IMR-90 (cell line): ENCODE data around the gene ERVMER34-1. TPM values are rescaled to one million over a fixed set of nuclear protein-coding genes. Genes with fewer than 3 reads are reported as not detected.

Experiments used
- ATAC-seq: fragments of 200-7000 bp; cut with Tn5 transposase; 2 replicates; pipeline ENCODE4 v1.9.1; 2020; ENCODE audit warnings: low read depth, mild to moderate bottlenecking, moderate library complexity
- BruUV-seq: library from RNA; stranded (reverse); fragments of 400-500 nt; replicated peaks from 2 replicates; lab custom pipeline; 2021; lab: Mats Ljungman, UMichigan
- CTCF ChIA-PET: fragments of 300-600 bp; formaldehyde crosslinking; extraction: SDS; loops from one replicate; lab custom pipeline; 2021; ENCODE audit warnings: antibody characterized with exemption; lab: Yijun Ruan, JAX
- POLR2A ChIA-PET: fragments of 300-600 bp; sonication (Branson Sonifier 250); formaldehyde crosslinking; loops from one replicate; lab custom pipeline; 2022; ENCODE audit warnings: antibody characterized with exemption; ENCODE audit not compliant: unreplicated experiment; lab: Charles Lee
- DNase-seq: peaks from one replicate; pipeline ENCODE4 v3.0.0; 2013
- H2AFZ ChIP-seq: replicated peaks from 2 replicates; pipeline ENCODE3; 2013; ENCODE audit warnings: low read length, mild to moderate bottlenecking; ENCODE audit not compliant: poor library complexity
- H2AK5ac ChIP-seq: 2 replicates; pipeline ENCODE4 v1.6.1; 2013; ENCODE audit warnings: low read depth, low read length, inconsistent platforms
- H2AK9ac ChIP-seq: replicated peaks from 2 replicates; pipeline ENCODE3; 2013; ENCODE audit warnings: mild to moderate bottlenecking, low read depth, low read length, moderate library complexity; ENCODE audit not compliant: poor library complexity
- H2BK120ac ChIP-seq: 2 replicates; pipeline ENCODE4 v1.6.1; 2013; ENCODE audit warnings: low read depth, low read length, inconsistent platforms
- H2BK15ac ChIP-seq: 3 replicates; pipeline ENCODE4 v1.6.1; 2013; ENCODE audit warnings: low read depth, low read length, inconsistent platforms
- H2BK20ac ChIP-seq: 2 replicates; pipeline ENCODE4 v1.6.1; 2013; ENCODE audit warnings: low read depth, mild to moderate bottlenecking, inconsistent platforms, low read length, moderate library complexity
- H2BK5ac ChIP-seq: 2 replicates; pipeline ENCODE4 v1.6.1; 2013; ENCODE audit warnings: mild to moderate bottlenecking, low read depth, low read length, inconsistent platforms; ENCODE audit not compliant: poor library complexity, severe bottlenecking
- H3K14ac ChIP-seq: replicated peaks from 2 replicates; pipeline ENCODE4 v1.6.1; 2013; ENCODE audit warnings: low read depth, low read length, inconsistent platforms
- H3K18ac ChIP-seq: 2 replicates; pipeline ENCODE4 v1.6.1; 2013; ENCODE audit warnings: low read depth, low read length, control low read depth
- H3K23ac ChIP-seq: 2 replicates; pipeline ENCODE4 v1.6.1; 2013; ENCODE audit warnings: low read depth, low read length, inconsistent platforms
- H3K27ac ChIP-seq: 2 replicates; pipeline ENCODE4 v1.5.1; 2013; ENCODE audit warnings: mild to moderate bottlenecking, control low read depth, low read length; ENCODE audit not compliant: insufficient read depth
- H3K27me3 ChIP-seq: 2 replicates; pipeline ENCODE4 v1.6.1; 2013; ENCODE audit warnings: low read length; ENCODE audit not compliant: control insufficient read depth, insufficient read depth
- H3K36me3 ChIP-seq: 2 replicates; pipeline ENCODE4 v1.6.1; 2013; ENCODE audit warnings: low read length, mixed read lengths; ENCODE audit not compliant: control insufficient read depth, insufficient read depth
- H3K4ac ChIP-seq: 2 replicates; pipeline ENCODE4 v1.6.1; 2013; ENCODE audit warnings: low read depth, low read length, inconsistent platforms
- H3K4me1 ChIP-seq: 2 replicates; pipeline ENCODE4 v1.6.1; 2013; ENCODE audit warnings: low read length, mixed read lengths; ENCODE audit not compliant: control insufficient read depth, insufficient read depth
- H3K4me2 ChIP-seq: 2 replicates; pipeline ENCODE4 v1.6.1; 2013; ENCODE audit warnings: low read depth, mild to moderate bottlenecking, control low read depth, low read length, moderate library complexity
- H3K4me3 ChIP-seq: 2 replicates; pipeline ENCODE4 v1.5.1; 2013; ENCODE audit warnings: low read depth, mild to moderate bottlenecking, control low read depth, low read length, moderate library complexity; ENCODE audit not compliant: insufficient read depth
- H3K56ac ChIP-seq: 2 replicates; pipeline ENCODE4 v1.6.1; 2013; ENCODE audit warnings: low read length, inconsistent platforms; ENCODE audit not compliant: insufficient read depth; ENCODE audit errors: extremely low read depth
- H3K79me1 ChIP-seq, 2 experiments: 2 replicates each; pipeline ENCODE4 v1.6.1; 2013; ENCODE audit warnings: low read length in 2 of 2, inconsistent platforms in 1 of 2, low read depth in 1 of 2
- H3K9ac ChIP-seq: 2 replicates; pipeline ENCODE4 v1.6.1; 2013; ENCODE audit warnings: low read depth, low read length, control low read depth
- H3K9me1 ChIP-seq: 2 replicates; pipeline ENCODE4 v1.6.1; 2013; ENCODE audit warnings: low read length, inconsistent platforms; ENCODE audit not compliant: insufficient read depth
- H3K9me3 ChIP-seq: 2 replicates; pipeline ENCODE4 v1.6.1; 2013; ENCODE audit warnings: low read length; ENCODE audit not compliant: control insufficient read depth, insufficient read depth
- H4K20me1 ChIP-seq: 2 replicates; pipeline ENCODE4 v1.6.1; 2013; ENCODE audit warnings: low read length, inconsistent platforms; ENCODE audit not compliant: insufficient read depth
- H4K5ac ChIP-seq: 2 replicates; pipeline ENCODE4 v1.6.1; 2013; ENCODE audit warnings: mild to moderate bottlenecking, low read depth, low read length, control low read depth
- H4K8ac ChIP-seq, 2 experiments: 2 replicates each; pipeline ENCODE4 v1.6.1; 2013; ENCODE audit warnings: low read depth in 2 of 2, low read length in 2 of 2, control low read depth in 1 of 2, inconsistent platforms in 1 of 2
- H4K91ac ChIP-seq: 2 replicates; pipeline ENCODE4 v1.6.1; 2013; ENCODE audit warnings: low read depth, low read length, inconsistent platforms; ENCODE audit not compliant: insufficient read depth
- CEBPB ChIP-seq: IDR thresholded peaks from 2 replicates; pipeline ENCODE4 v1.6.1; 2012; ENCODE audit warnings: low read depth, low read length, improper control_type of control experiment
- FOS ChIP-seq: fragments of 150-350 bp; IDR thresholded peaks from 2 replicates; pipeline ENCODE4 v1.6.1; 2016; ENCODE audit warnings: low read depth, low read length
- RFX5 ChIP-seq: IDR thresholded peaks from 2 replicates; pipeline ENCODE4 v1.8.0; 2012; ENCODE audit warnings: low read depth, mild to moderate bottlenecking, low read length, moderate library complexity
- WGBS, 2 experiments: methylation state at CpG; one replicate each; pipeline versions ENCODE4 v1.1.5 to v1.1.7; 2013; ENCODE audit warnings: missing lambda C conversion rate in 2 of 2; ENCODE audit not compliant: insufficient read length in 1 of 2; ENCODE audit errors: extremely low coverage in 2 of 2; 5-methylcytosine and 5-hydroxymethylcytosine counted together
- dilution Hi-C: fragments of 300-500 bp; cut with HindIII; formaldehyde crosslinking; loops from one replicate; pipeline ENCODE4 v1.14.3; 2018; ENCODE audit warnings: low sequenced_read_pairs; ENCODE audit not compliant: unreplicated experiment
- in situ Hi-C: fragments of 300-500 bp; cut with MboI; formaldehyde crosslinking; loops from 3 replicates; pipeline ENCODE4 v1.14.3; 2019; ENCODE audit warnings: low sequenced_read_pairs, inconsistent platforms, mixed read lengths
- intact Hi-C: fragments of 100-400 bp; cut with micrococcal nuclease; formaldehyde crosslinking; loops from 2 replicates; pipeline ENCODE4 v1.10.0; 2022
- polyA plus RNA-seq, 3 experiments: library from polyadenylated mRNA; depleted of rRNA; stranded (reverse); fragments of >200 nt; gene quantifications; 2 replicates each; pipeline ENCODE4 v1.2.3, GENCODE V29; 2012; ENCODE audit warnings: low replicate concordance in 1 of 3
- total RNA-seq: library from RNA; depleted of rRNA; stranded (reverse); fragments of >200 nt; gene quantifications from 2 replicates; pipeline ENCODE4 v1.2.3, GENCODE V29; 2012

The ERVMER34-1 gene
- total and polyA plus RNA-seq, 2 of the 4 experiments (the other 2 are of a cell fraction) = not detected

- POLR2A ChIA-PET = no interaction called here
- no peaks in the 10 kb centered on the region for H3K4me1 ChIP-seq
- CTCF ChIA-PET = interaction anchor here (0.6 to 1.2 kb wide), 2 partner anchors 77 to 172 kb away, joined by 3 read pairs; no protein-coding TSS in a partner anchor
Observed at GRCh38 chr4:52718123-52718522, 33.1 kb downstream of the ERVMER34-1 start.

More at GRCh38 chr4:52718123-52718522, 33.1 kb downstream of the ERVMER34-1 start:
- Histone ChIP-seq H2AFZ (no peak overlapping the region), H2BK15ac (no peak overlapping the region), H3K23ac (no peak overlapping the region), H3K79me1 (peaks cover 21 to 36% of the 10 kb centered on the region in 2 experiments), H2BK5ac (no peak overlapping the region), H3K18ac (no peak overlapping the region), H3K27me3 (no peaks in the 10 kb centered on the region), H2BK20ac (no peak overlapping the region), H3K9me1 (peaks cover 18% of the 10 kb centered on the region), H3K27ac (no peak overlapping the region), H3K56ac (no peak overlapping the region), H3K4ac (no peak overlapping the region), H4K20me1 (peaks cover 3% of the 10 kb centered on the region; the same call in 1 of the 2 replicates), H2AK9ac (no peak overlapping the region), H4K5ac (no peak overlapping the region), H3K9ac (no peak overlapping the region), H3K4me3 (no peak overlapping the region), H4K91ac (no peak overlapping the region), H4K8ac (no peak overlapping the region), H3K9me3 (no peaks in the 10 kb centered on the region), H3K4me2 (no peak overlapping the region), H3K36me3 (peaks cover 32% of the 10 kb centered on the region), H2AK5ac (no peak overlapping the region), H3K14ac (no peak overlapping the region), H2BK120ac (no peak overlapping the region)
- intact Hi-C loops = loop anchor here (10.0 kb wide), 1 partner anchor 343 kb away; no protein-coding TSS in a partner anchor
- ATAC-seq (no peak), DNase-seq (peak; percentile 49)
- no CpG with 5 or more reads among the region's 3 CpGs for WGBS, 2 experiments
- in situ Hi-C loops = loop anchor here (10.0 kb wide), 1 partner anchor 173 kb away; no protein-coding TSS in a partner anchor
- BruUV-seq = no TSS peak
- dilution Hi-C loops = no loop called here
- TF ChIP-seq RFX5 (no peak), FOS (no peak), CEBPB (no peak)
